Measurements from ENCODE around the gene RPS18. TPM values are rescaled to one million over a fixed set of nuclear protein-coding genes. Genes with fewer than 3 reads are reported as not detected.
A peak's percentile ranks its signal among the peaks of the same experiment; 100 is the strongest.

The RPS18 gene
- total RNA-seq, 4 donors from 2014 or later, result 1,642 to 3,082 (median 2,562) TPM

- H3K27ac ChIP-seq (replicated peaks in 1 of 4), result peak overlapping the region; percentile 83 to 93 (median 90)
- no peak for TF ChIP-seq POLR2A (IDR thresholded peaks at IDR 0.05; ENCODE audit: low read depth)
- TF ChIP-seq EP300 (IDR thresholded peaks at IDR 0.05), result no peak
- TF ChIP-seq POLR2AphosphoS5 (IDR thresholded peaks at IDR 0.05), result no peak
- TF ChIP-seq CTCF (IDR thresholded peaks at IDR 0.05), result no peak
- no peaks in the 10 kb centered on the region for H3K9me3 ChIP-seq
- peaks cover 48 to 66% (median 61%) of the 10 kb centered on the region in 4 donors for H3K4me1 ChIP-seq
- peak overlapping the region; percentile 73 to 79 (median 78) for H3K4me3 ChIP-seq
- peaks cover 19 to 80% (median 72%) of the 10 kb centered on the region in 4 donors for H3K36me3 ChIP-seq
- WGBS, result 60% methylated on average over 3 of the region's 39 CpGs
- intact Hi-C loops (cut with DNase I), result no loop called here
- no peak for DNase-seq (ENCODE audit: extremely low spot score)
- no peaks in the 10 kb centered on the region for H3K27me3 ChIP-seq
Observed at GRCh38 chr6:33277663-33278391, 6.0 kb downstream of the RPS18 start.

GRCh38 chr6:33278392-33278741 lies 6.5 kb downstream of the RPS18 start:
- peaks cover 42 to 60% (median 56%) of the 10 kb centered on the region in 4 donors for H3K4me1 ChIP-seq
- WGBS, result 84% methylated on average over 5 of the region's 9 CpGs
- H3K9me3 ChIP-seq, result no peaks in the 10 kb centered on the region
- peaks cover 24 to 85% (median 75%) of the 10 kb centered on the region in 4 donors for H3K36me3 ChIP-seq
- peak overlapping the region in 3 of 4 donors; percentile 38 to 93 (median 90) for H3K27ac ChIP-seq (replicated peaks in 1 of 4)
- intact Hi-C loops (cut with DNase I), result no loop called here
- peak overlapping the region in 1 of 4 donors; percentile 79 for H3K4me3 ChIP-seq
- no peak for TF ChIP-seq CTCF (IDR thresholded peaks at IDR 0.05)
- no peak for TF ChIP-seq POLR2A (IDR thresholded peaks at IDR 0.05; ENCODE audit: low read depth)
- no peak for TF ChIP-seq POLR2AphosphoS5 (IDR thresholded peaks at IDR 0.05)
- no peak for TF ChIP-seq EP300 (IDR thresholded peaks at IDR 0.05)
- H3K27me3 ChIP-seq, result no peaks in the 10 kb centered on the region
- no peak for DNase-seq (ENCODE audit: extremely low spot score)

GRCh38 chr6:33278810-33279209 lies 6.9 kb downstream of the RPS18 start:
- intact Hi-C loops (cut with DNase I), result no loop called here

GRCh38 chr6:33279257-33279695 lies 7.4 kb downstream of the RPS18 start:
- Histone ChIP-seq H3K4me3 (no peak overlapping the region), H3K4me1 (peaks cover 33 to 51% (median 47%) of the 10 kb centered on the region in 4 donors), H3K9me3 (no peaks in the 10 kb centered on the region), H3K27ac (replicated peaks in 1 of 4) (no peak overlapping the region), H3K27me3 (no peaks in the 10 kb centered on the region), H3K36me3 (peaks cover 26 to 86% (median 76%) of the 10 kb centered on the region in 4 donors)
- intact Hi-C loops (cut with DNase I), result no loop called here
- TF ChIP-seq POLR2A (IDR thresholded peaks at IDR 0.05; ENCODE audit: low read depth) (no peak), POLR2AphosphoS5 (IDR thresholded peaks at IDR 0.05) (no peak)
- 82% methylated on average over 3 of the region's 13 CpGs for WGBS
- no peak for DNase-seq (ENCODE audit: extremely low spot score)

More at GRCh38 chr6:33278810-33279209, 6.9 kb downstream of the RPS18 start:
- no peak overlapping the region for H3K4me3 ChIP-seq
- 100% methylated on average over 1 of the region's 3 CpGs for WGBS
- H3K36me3 ChIP-seq, result peaks cover 29 to 86% (median 77%) of the 10 kb centered on the region in 4 donors
- H3K9me3 ChIP-seq, result no peaks in the 10 kb centered on the region
- TF ChIP-seq POLR2A (IDR thresholded peaks at IDR 0.05; ENCODE audit: low read depth) (no peak), POLR2AphosphoS5 (IDR thresholded peaks at IDR 0.05) (no peak), CTCF (IDR thresholded peaks at IDR 0.05) (no peak), EP300 (IDR thresholded peaks at IDR 0.05) (no peak)
- H3K27me3 ChIP-seq, result no peaks in the 10 kb centered on the region
- H3K27ac ChIP-seq (replicated peaks in 1 of 4), result peak overlapping the region in 2 of 4 donors; percentile 38 to 90
- H3K4me1 ChIP-seq, result peaks cover 38 to 56% (median 51%) of the 10 kb centered on the region in 4 donors
- DNase-seq (ENCODE audit: extremely low spot score), result no peak

- TF ChIP-seq POLR2A (IDR thresholded peaks at IDR 0.05; ENCODE audit: low read depth), result no peak
- no peak for TF ChIP-seq POLR2AphosphoS5 (IDR thresholded peaks at IDR 0.05)
- TF ChIP-seq EP300 (IDR thresholded peaks at IDR 0.05), result no peak
- peak; percentile 11 to 40 (median 17) for TF ChIP-seq CTCF (IDR thresholded peaks at IDR 0.05)
- Histone ChIP-seq H3K27me3 (no peaks in the 10 kb centered on the region), H3K27ac (replicated peaks in 1 of 4) (no peak overlapping the region), H3K4me3 (no peak overlapping the region), H3K36me3 (peaks cover 25 to 85% (median 76%) of the 10 kb centered on the region in 4 donors), H3K9me3 (no peaks in the 10 kb centered on the region), H3K4me1 (peaks cover 28 to 43% (median 39%) of the 10 kb centered on the region in 4 donors)
- DNase-seq (ENCODE audit: extremely low spot score), result no peak
- WGBS, result 62% methylated on average over 5 of the region's 5 CpGs
- intact Hi-C loops (cut with DNase I), result no loop called here
Observed at GRCh38 chr6:33279971-33280511, 8.2 kb downstream of the RPS18 start.

All from esophagus muscularis mucosa (tissue), 4 donors.